Caco-2 (cell line): ENCODE data around the gene BCL2L13. TPM values are rescaled to one million over a fixed set of nuclear protein-coding genes. Genes with fewer than 3 reads are reported as not detected.

ENCODE experiments used
- BruUV-seq: library from RNA; stranded (reverse); fragments of 400-500 nt; replicated peaks from 2 replicates; lab custom pipeline; 2021; lab: Mats Ljungman, UMichigan
- CTCF ChIA-PET: fragments of 300-600 bp; sonication (Branson Sonifier 250); formaldehyde crosslinking; loops from one replicate; lab custom pipeline; 2022; ENCODE audit warnings: antibody characterized with exemption; lab: Charles Lee
- POLR2A ChIA-PET: fragments of 300-600 bp; sonication (Branson Sonifier 250); formaldehyde crosslinking; loops from one replicate; lab custom pipeline; 2022; ENCODE audit warnings: antibody characterized with exemption; lab: Charles Lee
- DNase-seq, 2 experiments: peaks; one replicate each; pipeline versions ENCODE4 v3.0.0 to v3.0.0-alpha.2; 2020 to 2022
- H3K27me3 ChIP-seq: replicated peaks from 2 replicates; pipeline ENCODE4 v1.6.0; 2011; ENCODE audit warnings: low read length; ENCODE audit not compliant: control insufficient read depth, insufficient read depth
- H3K36me3 ChIP-seq: 2 replicates; pipeline ENCODE4 v1.5.1; 2011; ENCODE audit warnings: low read length; ENCODE audit not compliant: control insufficient read depth, insufficient read depth
- H3K4me1 ChIP-seq: fragments of 250-450 bp; sonication (Bioruptor Pico); 2 replicates; pipeline ENCODE4 v1.5.1; 2020; ENCODE audit warnings: mild to moderate bottlenecking
- H3K4me3 ChIP-seq: 2 replicates; pipeline ENCODE4 v1.5.1; 2011; ENCODE audit warnings: low read depth, mild to moderate bottlenecking, control low read depth, low read length
- H3K9me3 ChIP-seq: fragments of 250-450 bp; sonication (Bioruptor Pico); 2 replicates; pipeline ENCODE4 v1.5.1; 2020; ENCODE audit warnings: mild to moderate bottlenecking, moderate library complexity
- H3K27ac Mint-ChIP-seq: one replicate; pipeline ENCODE4 v1.8.0; 2022; ENCODE audit warnings: mixed read lengths; ENCODE audit not compliant: unreplicated experiment
- H3K27me3 Mint-ChIP-seq: one replicate; pipeline ENCODE4 v1.8.0; 2022; ENCODE audit warnings: mixed read lengths; ENCODE audit not compliant: insufficient read depth, unreplicated experiment
- H3K36me3 Mint-ChIP-seq: one replicate; pipeline ENCODE4 v1.8.0; 2022; ENCODE audit warnings: mild to moderate bottlenecking, mixed read lengths; ENCODE audit not compliant: insufficient read depth, unreplicated experiment
- H3K4me1 Mint-ChIP-seq: one replicate; pipeline ENCODE4 v1.8.0; 2022; ENCODE audit warnings: low read depth, mixed read lengths; ENCODE audit not compliant: unreplicated experiment
- H3K4me3 Mint-ChIP-seq: one replicate; pipeline ENCODE4 v1.8.0; 2022; ENCODE audit warnings: mild to moderate bottlenecking, moderate library complexity, mixed read lengths; ENCODE audit not compliant: unreplicated experiment
- H3K9me3 Mint-ChIP-seq: one replicate; pipeline ENCODE4 v1.8.0; 2022; ENCODE audit warnings: mixed read lengths; ENCODE audit not compliant: unreplicated experiment
- CTCF ChIP-seq, 2 experiments: fragments of 200-600 bp in 1 of 2; IDR thresholded peaks; 1 replicate in 1 of 2; 2 replicates in 1 of 2; pipeline versions ENCODE4 v1.5.1 to v1.8.0; 2011 to 2022; ENCODE audit warnings: antibody characterized with exemption in 1 of 2, control low read depth in 1 of 2, inconsistent platforms in 1 of 2, low read depth in 1 of 2, low read length in 1 of 2, mild to moderate bottlenecking in 1 of 2, moderate library complexity in 1 of 2; ENCODE audit not compliant: insufficient read depth in 1 of 2, severe bottlenecking in 1 of 2, unreplicated experiment in 1 of 2
- intact Hi-C: fragments of 100-400 bp; cut with micrococcal nuclease; formaldehyde crosslinking; loops from one replicate; pipeline ENCODE4 v1.10.0; 2022; ENCODE audit not compliant: unreplicated experiment
- total RNA-seq: library from RNA; stranded (reverse); gene quantifications from 2 replicates; pipeline ENCODE4 v1.2.3, GENCODE V29; 2022

The BCL2L13 gene
- total RNA-seq, 1 experiment from 2014 or later, result 34.3 TPM

GRCh38 chr22:17647452-17647851 lies 8.9 kb downstream of the BCL2L13 start:
- POLR2A ChIA-PET, result no interaction called here
- H3K9me3 ChIP-seq, result no peaks in the 10 kb centered on the region
- no peak overlapping the region for H3K4me3 ChIP-seq
- no peak overlapping the region for H3K27ac Mint-ChIP-seq
- no peak overlapping the region for H3K4me3 Mint-ChIP-seq
- CTCF ChIA-PET, result interaction anchor here (1.1 kb wide), 1 partner anchor 89 kb away, joined by 3 read pairs; no protein-coding TSS in a partner anchor
- no TSS peak for BruUV-seq
- H3K4me1 ChIP-seq, result no peaks in the 10 kb centered on the region
- H3K36me3 Mint-ChIP-seq, result peaks cover 20% of the 10 kb centered on the region
- no peaks in the 10 kb centered on the region for H3K27me3 Mint-ChIP-seq
- no peaks in the 10 kb centered on the region for H3K9me3 Mint-ChIP-seq
- no peak for DNase-seq
- TF ChIP-seq CTCF (IDR thresholded peaks at IDR 0.05; ENCODE audit: insufficient read depth in 1 of 2, low read depth in 1 of 2, low read length in 1 of 2, severe bottlenecking in 1 of 2, unreplicated experiment in 1 of 2), result no peak
- no peaks in the 10 kb centered on the region for H3K27me3 ChIP-seq
- H3K36me3 ChIP-seq, result no peaks in the 10 kb centered on the region
- intact Hi-C loops, result no loop called here
- H3K4me1 Mint-ChIP-seq, result peaks cover 6% of the 10 kb centered on the region

GRCh38 chr22:17647991-17648390 lies 9.4 kb downstream of the BCL2L13 start:
- H3K36me3 ChIP-seq, result no peaks in the 10 kb centered on the region
- intact Hi-C loops, result no loop called here
- no peaks in the 10 kb centered on the region for H3K27me3 ChIP-seq
- no peak for TF ChIP-seq CTCF (IDR thresholded peaks at IDR 0.05; ENCODE audit: insufficient read depth in 1 of 2, low read depth in 1 of 2, low read length in 1 of 2, severe bottlenecking in 1 of 2, unreplicated experiment in 1 of 2)
- Mint-ChIP-seq H3K27ac (no peak overlapping the region), H3K4me3 (no peak overlapping the region), H3K4me1 (peaks cover 6% of the 10 kb centered on the region), H3K36me3 (peaks cover 15% of the 10 kb centered on the region), H3K27me3 (no peaks in the 10 kb centered on the region), H3K9me3 (no peaks in the 10 kb centered on the region)
- H3K4me1 ChIP-seq, result no peaks in the 10 kb centered on the region
- H3K9me3 ChIP-seq, result no peaks in the 10 kb centered on the region
- ChIA-PET POLR2A (no interaction called here), CTCF (no interaction called here)
- BruUV-seq, result no TSS peak
- no peak for DNase-seq
- H3K4me3 ChIP-seq, result no peak overlapping the region

- POLR2A ChIA-PET, result no interaction called here
Observed at GRCh38 chr22:17648569-17648968, 10.0 kb downstream of the BCL2L13 start.

More at GRCh38 chr22:17648569-17648968, 10.0 kb downstream of the BCL2L13 start:
- DNase-seq, result no peak
- Mint-ChIP-seq H3K4me3 (no peak overlapping the region), H3K27ac (no peak overlapping the region), H3K4me1 (peaks cover 6% of the 10 kb centered on the region), H3K27me3 (no peaks in the 10 kb centered on the region), H3K36me3 (peaks cover 13% of the 10 kb centered on the region), H3K9me3 (no peaks in the 10 kb centered on the region)
- BruUV-seq, result no TSS peak
- Histone ChIP-seq H3K36me3 (no peaks in the 10 kb centered on the region), H3K27me3 (no peaks in the 10 kb centered on the region), H3K4me1 (no peaks in the 10 kb centered on the region), H3K9me3 (no peaks in the 10 kb centered on the region), H3K4me3 (no peak overlapping the region)
- intact Hi-C loops, result no loop called here
- CTCF ChIA-PET, result no interaction called here
- TF ChIP-seq CTCF (IDR thresholded peaks at IDR 0.05; ENCODE audit: insufficient read depth in 1 of 2, low read depth in 1 of 2, low read length in 1 of 2, severe bottlenecking in 1 of 2, unreplicated experiment in 1 of 2), result no peak
